ENCODE measurements around the gene PLXNA2. TPM values are rescaled to one million over a fixed set of nuclear protein-coding genes. Genes with fewer than 3 reads are reported as not detected.
A peak's percentile ranks its signal among the peaks of the same experiment; 100 is the strongest.

PLXNA2 gene
- total and polyA plus RNA-seq, 7 donors, result 2.4 to 16.1 (median 6.4) TPM

DNA sequence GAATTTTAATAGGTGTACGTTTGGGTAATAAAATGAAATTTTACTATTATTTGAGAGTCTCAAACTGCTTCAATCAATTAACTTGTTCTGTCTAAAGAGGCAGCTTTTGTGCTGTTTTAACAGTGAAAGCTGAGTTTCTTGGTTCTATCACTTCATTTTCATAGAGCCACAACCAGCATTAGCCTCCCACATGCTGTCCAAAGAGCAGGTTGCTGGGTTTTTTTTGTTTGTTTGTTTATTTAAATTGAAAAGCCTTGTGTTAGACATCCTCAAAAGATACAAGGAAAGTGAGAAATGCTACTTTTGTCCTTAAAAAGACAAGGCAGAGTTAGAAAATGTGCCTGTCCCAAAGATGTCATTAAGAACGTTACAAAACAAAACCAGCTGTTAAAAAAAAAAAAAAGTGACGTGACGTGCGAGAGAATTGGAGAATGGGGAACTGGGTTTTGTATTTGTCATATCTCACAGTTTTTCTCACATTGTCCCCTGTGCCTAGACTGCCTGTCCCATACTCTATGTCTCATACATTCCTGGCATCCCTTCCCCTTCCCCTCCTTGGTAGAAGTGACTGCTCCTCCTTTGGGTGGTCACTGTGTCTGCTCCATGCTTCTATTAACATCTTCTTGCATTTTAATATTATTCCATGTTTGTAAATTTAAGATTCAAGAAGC is 270.2 kb downstream of the PLXNA2 start:
- WGBS, 2 donors, result 61 to 76% methylated on average over 5 of the region's 5 CpGs
- Histone ChIP-seq H3K4me1 (no peaks in the 10 kb centered on the region), H3K27me3 (peaks cover 0 to 4% (median 0%) of the 10 kb centered on the region in 3 donors), H3K4me3 (no peak overlapping the region), H3K36me3 (no peaks in the 10 kb centered on the region), H3K27ac (no peak overlapping the region), H3K9me3 (no peaks in the 10 kb centered on the region)
- no peak for TF ChIP-seq EP300 (IDR thresholded peaks at IDR 0.05)
- no peak for TF ChIP-seq POLR2A (IDR thresholded peaks at IDR 0.05)
- no peak for TF ChIP-seq POLR2AphosphoS5 (IDR thresholded peaks at IDR 0.05)
- TF ChIP-seq, protein P1, sequence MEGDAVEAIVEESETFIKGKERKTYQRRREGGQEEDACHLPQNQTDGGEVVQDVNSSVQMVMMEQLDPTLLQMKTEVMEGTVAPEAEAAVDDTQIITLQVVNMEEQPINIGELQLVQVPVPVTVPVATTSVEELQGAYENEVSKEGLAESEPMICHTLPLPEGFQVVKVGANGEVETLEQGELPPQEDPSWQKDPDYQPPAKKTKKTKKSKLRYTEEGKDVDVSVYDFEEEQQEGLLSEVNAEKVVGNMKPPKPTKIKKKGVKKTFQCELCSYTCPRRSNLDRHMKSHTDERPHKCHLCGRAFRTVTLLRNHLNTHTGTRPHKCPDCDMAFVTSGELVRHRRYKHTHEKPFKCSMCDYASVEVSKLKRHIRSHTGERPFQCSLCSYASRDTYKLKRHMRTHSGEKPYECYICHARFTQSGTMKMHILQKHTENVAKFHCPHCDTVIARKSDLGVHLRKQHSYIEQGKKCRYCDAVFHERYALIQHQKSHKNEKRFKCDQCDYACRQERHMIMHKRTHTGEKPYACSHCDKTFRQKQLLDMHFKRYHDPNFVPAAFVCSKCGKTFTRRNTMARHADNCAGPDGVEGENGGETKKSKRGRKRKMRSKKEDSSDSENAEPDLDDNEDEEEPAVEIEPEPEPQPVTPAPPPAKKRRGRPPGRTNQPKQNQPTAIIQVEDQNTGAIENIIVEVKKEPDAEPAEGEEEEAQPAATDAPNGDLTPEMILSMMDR (IDR thresholded peaks at IDR 0.05), result no peak
- intact Hi-C loops (cut with DNase I), result no loop called here
- no peak for DNase-seq

DNA sequence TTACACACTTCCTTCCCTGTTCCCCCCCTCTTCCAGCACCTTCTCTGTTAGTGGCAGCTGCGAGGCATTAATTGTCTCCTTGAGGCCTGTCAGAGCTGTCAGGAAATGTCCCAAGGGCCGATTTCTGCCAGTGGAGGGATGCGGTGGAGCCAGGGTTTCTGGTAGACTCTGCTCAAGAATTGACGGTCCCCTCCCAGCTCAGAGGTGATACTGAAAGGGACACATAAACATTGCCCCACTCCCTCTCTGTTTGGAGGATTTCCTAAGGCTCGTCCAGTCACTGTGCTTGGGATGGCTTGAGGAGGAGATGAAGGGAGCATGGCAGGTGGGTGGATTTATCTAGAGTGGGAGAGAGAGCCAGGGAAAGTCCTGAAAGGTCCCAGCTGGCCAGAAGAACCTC is 271.8 kb downstream of the PLXNA2 start:
- no peak overlapping the region for H3K4me3 ChIP-seq
- peaks cover 0 to 4% (median 0%) of the 10 kb centered on the region in 3 donors for H3K27me3 ChIP-seq
- 51 to 67% methylated on average over 5 of the region's 5 CpGs for WGBS, 2 donors
- no peaks in the 10 kb centered on the region for H3K4me1 ChIP-seq
- no peaks in the 10 kb centered on the region for H3K9me3 ChIP-seq
- no peaks in the 10 kb centered on the region for H3K36me3 ChIP-seq
- intact Hi-C loops (cut with DNase I), result no loop called here
- peak overlapping the region in 1 of 4 donors; percentile 3 for H3K27ac ChIP-seq
- no peak for DNase-seq
- TF ChIP-seq EP300 (IDR thresholded peaks at IDR 0.05) (no peak), POLR2AphosphoS5 (IDR thresholded peaks at IDR 0.05) (no peak), POLR2A (IDR thresholded peaks at IDR 0.05) (no peak)
- TF ChIP-seq, protein P1 (IDR thresholded peaks at IDR 0.05), result no peak

Small RNA genes lying within 50 kb of the gene (small RNA-seq; reads per million reads assigned to genes)
- 0 reads per million in 3 donors for gene AL606753.1
